GM12891 (cell line): ENCODE measurements around the gene RAMP3.
"Not testable (repeated sequence)": the region's sequence is repeated elsewhere in the genome, so short reads cannot be mapped to it uniquely, and the experiment has no call there.

Experiments
- DNase-seq: peaks from one replicate; pipeline ENCODE4 v3.0.0; 2011; ENCODE audit warnings: low spot score; ENCODE audit not compliant: insufficient read length
- FAIRE-seq: peaks from 2 replicates; lab custom pipeline; 2011; peaks lifted over from hg19 to GRCh38; lab: Jason Lieb, UNC
- PAX5 ChIP-seq: IDR thresholded peaks from 2 replicates; pipeline ENCODE4 v1.6.1; 2011; ENCODE audit warnings: low read length, moderate library complexity, mild to moderate bottlenecking; ENCODE audit not compliant: insufficient read depth, severe bottlenecking
- POLR2A ChIP-seq: IDR thresholded peaks from 2 replicates; pipeline ENCODE4 v1.6.1; 2011; ENCODE audit warnings: low read depth, low read length, control low read depth
- POLR2AphosphoS5 ChIP-seq: IDR thresholded peaks from 2 replicates; pipeline ENCODE4 v1.6.1; 2011; ENCODE audit warnings: low read depth, low read length, control low read depth
- POU2F2 ChIP-seq: IDR thresholded peaks from 2 replicates; pipeline ENCODE4 v1.6.1; 2011; ENCODE audit warnings: low read depth, mild to moderate bottlenecking, control low read depth, low read length, moderate library complexity
- SPI1 ChIP-seq: IDR thresholded peaks from 2 replicates; pipeline ENCODE4 v1.6.1; 2011; ENCODE audit warnings: low read depth, low read length, control low read depth
- TAF1 ChIP-seq: IDR thresholded peaks from 2 replicates; pipeline ENCODE4 v1.6.1; 2011; ENCODE audit warnings: low read depth, low read length, control low read depth

Gene RAMP3

DNA sequence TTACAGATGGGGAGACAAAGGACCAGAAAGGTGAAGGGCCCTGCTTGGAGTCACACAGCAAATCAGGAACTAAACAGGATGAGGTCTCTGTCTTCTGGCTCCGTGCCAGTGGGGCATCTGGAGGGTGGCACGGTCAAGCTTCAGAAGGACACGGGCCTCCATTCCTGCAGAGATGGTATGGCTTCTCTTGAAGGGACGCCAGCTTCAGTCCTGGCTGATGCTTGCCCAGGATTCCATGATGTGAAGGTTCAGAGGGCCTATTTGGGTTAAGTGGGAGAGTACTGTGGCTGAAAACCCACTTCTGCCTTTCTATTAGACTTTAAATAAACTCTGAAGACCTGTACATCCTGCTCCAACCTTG lies 6.1 kb downstream of the RAMP3 start:
- FAIRE-seq (no peak), DNase-seq (no peak)
- TF ChIP-seq POU2F2, result no peak
- no peak for TF ChIP-seq TAF1
- TF ChIP-seq POLR2A, result no peak
- no peak for TF ChIP-seq SPI1
- TF ChIP-seq PAX5, result no peak
- no peak for TF ChIP-seq POLR2AphosphoS5

DNA sequence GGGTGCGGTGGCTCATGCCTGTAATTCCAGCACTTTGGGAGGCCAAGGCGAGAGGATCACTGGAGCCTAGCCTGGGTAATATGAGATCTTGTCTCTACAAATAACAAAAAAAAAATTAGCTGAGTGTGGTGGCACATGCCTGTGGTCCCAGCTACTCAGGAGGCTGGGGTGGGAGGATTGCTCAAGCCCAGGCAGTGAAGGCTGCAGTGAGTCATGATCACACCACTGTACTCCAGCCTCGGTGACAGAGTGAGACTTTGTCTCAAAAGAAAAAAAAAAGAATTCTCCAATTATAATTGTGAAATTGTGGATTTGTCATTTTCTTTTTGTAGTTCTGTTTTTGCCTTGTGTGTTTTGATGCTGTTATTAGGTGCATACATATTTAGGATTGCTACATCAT lies 6.7 kb downstream of the RAMP3 start:
- FAIRE-seq, DNase-seq: not testable (repeated sequence)

DNA sequence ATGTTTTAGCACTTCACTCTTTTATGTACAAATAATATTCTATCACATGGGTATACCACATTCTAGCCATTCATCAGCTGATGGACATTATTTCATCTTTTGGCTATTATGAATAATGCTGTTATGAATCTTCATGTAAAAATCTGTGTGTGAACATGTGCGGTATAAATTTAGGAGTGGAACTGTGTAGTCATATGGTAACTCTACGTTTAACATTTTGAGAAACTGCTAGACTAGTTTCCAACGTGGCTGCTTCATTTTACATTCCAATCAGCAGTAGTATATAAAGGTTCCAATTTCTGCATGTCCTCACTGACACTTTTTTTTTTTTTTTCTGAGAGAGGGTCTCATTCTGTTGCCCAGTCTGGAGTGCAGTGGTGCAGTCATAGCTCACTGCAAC lies 8.3 kb downstream of the RAMP3 start:
- TF ChIP-seq POLR2AphosphoS5 (no peak), TAF1 (no peak), POLR2A (no peak), POU2F2 (no peak), SPI1 (no peak), PAX5 (no peak)
- no peak for DNase-seq
- FAIRE-seq, result no peak

DNA sequence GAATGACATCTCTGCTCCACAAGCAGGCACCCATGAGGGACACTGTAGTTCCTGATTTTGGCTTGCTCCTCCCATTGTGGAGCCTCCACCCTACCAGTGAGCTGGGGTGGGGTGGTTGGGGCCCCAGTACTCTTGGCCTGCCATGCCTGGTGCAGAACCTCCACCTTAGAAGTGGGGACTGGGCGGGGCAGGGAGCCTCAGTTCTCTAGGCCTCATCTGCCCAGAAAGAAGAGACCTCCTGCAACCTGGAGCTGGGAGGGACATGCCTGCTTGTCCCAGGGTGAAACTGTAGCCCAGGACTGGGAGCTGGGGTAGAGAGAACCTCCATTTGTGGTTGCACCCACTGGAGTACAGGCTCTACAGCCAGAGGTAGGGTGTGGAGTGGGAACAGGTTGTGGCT lies 14.4 kb downstream of the RAMP3 start:
- DNase-seq (no peak), FAIRE-seq (no peak)
- TF ChIP-seq TAF1, result no peak
- no peak for TF ChIP-seq POU2F2
- TF ChIP-seq POLR2AphosphoS5, result no peak
- no peak for TF ChIP-seq SPI1
- TF ChIP-seq PAX5, result no peak
- TF ChIP-seq POLR2A, result no peak

DNA sequence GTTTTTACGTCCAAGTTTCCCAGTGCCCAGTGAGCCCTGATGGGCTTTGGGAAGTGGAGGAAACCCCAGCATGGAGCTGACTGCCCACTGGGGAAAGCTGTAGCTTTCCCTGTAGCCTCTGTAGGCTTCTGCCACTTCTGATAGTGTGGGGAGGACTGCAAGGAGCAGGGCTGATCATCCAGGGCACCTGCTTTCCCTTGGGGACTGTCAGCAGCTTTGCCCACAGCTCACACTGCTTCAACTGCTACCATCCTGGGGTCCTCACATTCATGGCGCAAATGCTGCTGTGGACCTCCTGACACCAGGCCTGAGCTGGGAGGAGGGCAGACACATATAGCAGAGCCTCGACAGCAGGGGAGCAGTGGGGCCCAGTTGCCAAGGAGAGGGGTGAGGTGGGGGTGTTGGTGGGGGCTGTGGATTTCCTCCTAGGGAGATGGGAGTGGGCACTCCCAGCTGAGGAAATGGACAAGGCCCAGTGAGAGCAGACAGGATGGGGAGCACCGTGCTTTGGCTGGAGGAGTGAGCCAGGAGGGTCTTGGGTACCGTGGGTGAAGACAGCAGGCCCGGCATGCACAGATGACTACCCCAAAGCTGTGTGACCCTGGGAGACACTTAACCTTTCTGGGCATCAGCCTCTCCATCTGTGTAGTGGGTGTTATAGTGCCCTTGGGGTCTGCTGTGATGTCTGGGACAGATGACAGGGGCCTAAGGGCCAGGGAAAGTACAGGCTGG lies 16.2 kb downstream of the RAMP3 start:
- no peak for FAIRE-seq
- TF ChIP-seq SPI1 (no peak), POLR2AphosphoS5 (no peak), POLR2A (no peak), POU2F2 (no peak), PAX5 (no peak), TAF1 (no peak)
- no peak for DNase-seq

DNA sequence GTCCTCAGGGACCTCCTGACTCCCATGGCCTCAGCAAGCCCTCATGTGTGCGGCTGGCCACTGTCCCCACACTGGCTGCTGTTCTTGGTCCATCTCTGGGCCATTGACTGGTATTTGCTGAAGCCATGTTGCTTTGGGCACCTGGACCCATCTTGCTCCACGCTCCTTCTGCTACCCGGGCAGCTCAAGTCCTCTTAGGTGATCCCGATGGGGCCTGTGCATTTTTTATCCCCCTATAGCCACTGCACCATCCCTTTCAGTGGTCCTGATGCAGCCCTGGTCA lies 16.7 kb downstream of the RAMP3 start:
- TF ChIP-seq POLR2AphosphoS5 (no peak), SPI1 (no peak), POU2F2 (no peak), POLR2A (no peak), PAX5 (no peak), TAF1 (no peak)
- FAIRE-seq, result no peak
- no peak for DNase-seq

DNA sequence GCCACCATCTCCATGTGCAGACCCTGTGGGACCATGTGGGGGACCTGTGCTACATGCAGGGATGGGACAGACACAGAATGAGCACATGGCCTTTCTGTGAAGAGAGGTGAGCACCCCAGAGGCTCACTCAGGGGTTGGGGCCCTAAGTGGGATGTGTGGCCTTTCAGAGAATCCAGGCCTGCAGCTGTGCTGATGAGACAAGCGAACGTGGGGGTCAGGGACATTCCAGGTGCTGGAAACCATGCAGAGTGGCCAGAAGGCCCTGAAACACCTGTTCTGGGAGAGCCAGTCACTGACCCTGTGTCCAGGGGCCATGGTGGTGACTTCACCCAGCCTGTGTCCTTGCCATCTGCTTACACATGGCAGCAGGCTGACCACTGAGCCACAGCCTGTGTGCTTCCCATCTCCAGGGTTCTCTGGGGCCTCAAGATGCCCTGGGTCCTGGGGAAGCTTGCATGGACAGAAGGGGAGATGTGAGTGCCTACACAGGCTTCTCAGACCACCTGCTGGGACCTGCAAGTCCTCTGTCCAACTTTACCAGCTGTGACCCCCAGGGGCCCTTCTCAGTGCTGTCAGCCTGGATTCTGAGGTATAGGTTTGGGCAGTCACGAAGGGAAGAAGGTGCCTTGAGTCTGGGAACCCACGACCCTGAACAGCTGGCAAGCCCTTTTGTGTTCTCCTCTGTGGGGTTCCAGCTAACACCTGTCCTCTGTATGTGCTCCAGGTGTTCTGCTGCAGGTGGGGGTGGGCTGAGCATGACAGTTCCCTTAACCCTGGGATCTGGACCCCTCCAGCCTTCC lies 17.6 kb downstream of the RAMP3 start:
- no peak for TF ChIP-seq TAF1
- TF ChIP-seq PAX5, result no peak
- no peak for TF ChIP-seq POLR2A
- no peak for TF ChIP-seq POU2F2
- no peak for TF ChIP-seq SPI1
- no peak for TF ChIP-seq POLR2AphosphoS5
- no peak for DNase-seq
- FAIRE-seq, result no peak

DNA sequence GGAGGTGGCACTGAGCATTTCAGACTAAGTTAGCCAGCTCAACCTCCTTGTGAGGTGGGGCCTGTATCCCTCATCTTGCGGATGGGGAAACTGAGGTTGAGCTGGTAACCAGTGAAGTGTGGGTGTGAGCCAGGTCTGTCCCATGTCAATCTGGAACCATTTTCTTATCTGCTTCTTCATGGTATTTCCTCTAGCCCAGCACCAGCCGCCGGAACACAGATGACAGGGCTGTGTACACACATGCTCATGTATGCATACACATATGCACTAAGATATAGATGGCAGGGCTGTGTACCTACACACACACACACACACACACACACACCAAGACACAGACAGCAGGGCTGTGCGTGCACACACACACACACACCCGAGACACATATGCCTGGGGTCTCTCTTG lies 18.5 kb downstream of the RAMP3 start:
- FAIRE-seq, result no peak
- no peak for DNase-seq
- TF ChIP-seq SPI1 (no peak), POU2F2 (no peak), POLR2A (no peak)

DNA sequence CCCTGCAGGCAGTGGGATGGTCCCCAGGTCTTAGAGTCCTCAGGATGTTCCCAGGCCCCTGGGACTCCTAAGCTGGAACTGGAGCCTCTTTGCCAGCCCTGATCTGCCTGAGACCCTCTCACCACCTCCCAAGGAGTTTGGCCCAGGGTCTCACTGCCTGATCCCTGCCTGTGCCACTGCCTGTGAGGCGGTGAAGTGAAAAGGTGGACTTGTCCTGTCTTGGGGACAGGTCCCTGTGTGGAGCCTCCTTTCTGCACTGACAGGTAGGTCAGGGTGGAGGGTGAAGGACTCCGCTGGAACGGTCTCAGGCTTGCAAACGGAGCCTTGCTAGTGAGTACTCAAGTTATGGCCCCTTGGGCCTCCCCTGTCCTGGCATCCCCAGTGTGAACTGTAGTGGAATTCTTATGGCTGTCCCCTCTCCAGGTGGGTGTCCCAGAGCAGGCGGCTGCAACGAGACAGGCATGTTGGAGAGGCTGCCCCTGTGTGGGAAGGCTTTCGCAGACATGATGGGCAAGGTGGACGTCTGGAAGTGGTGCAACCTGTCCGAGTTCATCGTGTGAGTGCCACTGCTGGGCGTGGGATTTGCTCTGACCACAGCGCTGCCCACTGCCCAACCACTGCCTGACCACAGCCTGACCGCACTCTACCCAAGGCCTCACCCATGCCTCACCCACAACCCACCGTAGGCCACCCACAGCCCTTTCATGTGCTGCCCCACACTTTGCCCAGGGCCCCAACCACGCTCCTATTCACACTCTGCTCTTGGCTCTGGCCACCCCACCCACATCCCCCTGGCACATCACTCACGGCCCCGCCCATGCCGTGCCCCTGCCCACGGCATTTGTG lies 19.5 kb downstream of the RAMP3 start:
- FAIRE-seq (no peak), DNase-seq (no peak)
- TF ChIP-seq SPI1 (no peak), POLR2AphosphoS5 (no peak), PAX5 (no peak), POU2F2 (no peak), TAF1 (no peak), POLR2A (no peak)

DNA sequence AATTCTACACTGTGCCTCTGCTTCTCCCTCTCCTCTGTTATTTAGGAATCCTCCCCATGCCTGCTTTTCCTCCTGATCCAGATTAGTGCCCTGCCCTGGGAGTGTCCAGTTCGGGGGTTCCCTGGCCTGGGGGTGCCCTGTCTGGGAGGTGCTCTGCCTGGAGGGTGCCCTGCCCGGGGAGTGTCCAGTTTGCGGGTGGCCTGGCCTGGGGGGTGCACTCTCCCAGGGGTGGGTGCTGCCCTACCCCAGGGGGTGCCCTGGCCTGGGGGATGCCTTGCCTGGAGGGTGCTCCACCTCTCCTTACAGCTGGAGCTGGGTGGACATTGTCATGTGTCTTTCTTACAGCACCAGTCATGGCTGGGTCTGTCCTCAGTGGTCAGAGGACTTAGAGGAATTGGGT lies 20.2 kb downstream of the RAMP3 start:
- FAIRE-seq (no peak), DNase-seq (no peak)
- TF ChIP-seq POLR2AphosphoS5, result no peak
- TF ChIP-seq SPI1, result no peak
- TF ChIP-seq TAF1, result no peak
- no peak for TF ChIP-seq PAX5
- no peak for TF ChIP-seq POU2F2
- TF ChIP-seq POLR2A, result no peak
